NCI-H524 (cell line): Measurements from ENCODE around the gene RPL19.

ENCODE experiments used
- DNase-seq, 2 experiments: peaks; one replicate each; lab custom pipeline; 2025; lab: John Stamatoyannopoulos, UW

RPL19 gene

DNA sequence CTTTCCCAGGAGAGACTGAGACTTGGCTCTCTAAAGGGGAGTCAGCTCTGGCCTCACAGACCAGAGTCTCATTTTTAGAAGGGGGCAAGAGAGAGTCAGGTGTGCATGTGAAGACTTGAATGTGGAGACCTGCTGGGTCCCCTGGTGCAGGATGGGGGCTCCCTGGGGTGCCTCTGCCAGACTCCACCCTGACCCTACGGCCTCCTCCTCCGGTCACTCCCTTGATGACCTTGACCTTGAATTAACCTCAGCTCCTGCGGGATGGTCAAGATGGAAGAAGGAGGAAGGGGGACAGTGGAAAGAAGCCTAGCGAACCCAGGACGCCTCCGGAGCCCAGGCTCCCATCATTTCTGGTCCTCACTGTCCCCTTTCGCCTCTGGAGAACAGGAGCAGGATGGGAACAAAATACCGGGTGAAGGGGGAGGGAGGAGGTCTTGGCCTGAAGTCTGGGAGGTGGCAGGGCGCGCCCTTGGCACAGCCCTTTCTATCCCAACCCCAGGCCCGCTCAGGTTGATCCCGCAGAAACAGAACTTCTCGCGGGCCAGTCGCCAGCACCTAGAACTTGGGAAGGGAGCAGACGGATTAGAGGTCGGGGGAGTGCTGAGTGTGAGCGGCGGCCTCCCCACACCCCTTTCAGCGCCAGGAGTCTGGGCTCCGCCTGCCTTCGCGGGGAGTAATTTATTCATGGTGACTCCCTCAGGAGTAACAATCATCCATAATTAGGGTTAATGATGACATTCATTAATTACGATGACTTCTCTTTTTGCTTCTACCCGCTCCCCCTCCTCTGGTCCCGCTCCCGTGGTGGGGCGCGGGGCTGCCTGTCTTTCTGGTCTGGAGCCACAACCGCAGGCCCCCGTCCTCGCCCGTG, 24.1 kb downstream of the RPL19 start:
- DNase-seq, result no peak

DNA sequence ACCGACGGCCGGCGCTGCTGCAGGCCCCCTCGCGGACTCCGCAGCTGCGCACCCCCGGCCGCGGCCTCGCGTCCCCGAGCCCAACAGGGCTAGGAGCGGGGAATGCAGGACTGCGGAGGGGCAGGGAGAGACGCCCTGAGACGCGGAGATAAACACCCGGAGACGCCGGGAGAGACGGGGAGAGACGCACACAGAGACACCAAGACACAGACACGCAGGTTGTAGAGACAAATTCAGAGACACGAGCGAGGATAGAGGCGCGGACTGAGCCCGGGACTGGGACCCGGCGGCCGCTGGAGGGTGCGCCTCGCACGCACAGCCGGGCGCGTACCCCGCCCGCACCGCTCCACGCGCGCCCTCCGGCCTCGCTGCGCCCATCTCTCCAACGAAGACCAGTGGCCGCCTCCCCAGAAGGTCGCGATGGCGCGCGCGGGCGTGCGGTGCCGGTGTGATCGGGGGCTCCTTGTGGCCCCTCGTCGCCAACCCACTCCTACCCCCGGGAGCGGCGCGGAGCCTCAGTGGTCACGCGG, 24.8 kb downstream of the RPL19 start:
- DNase-seq, result peak in 1 of 2 experiments; percentile 21

DNA sequence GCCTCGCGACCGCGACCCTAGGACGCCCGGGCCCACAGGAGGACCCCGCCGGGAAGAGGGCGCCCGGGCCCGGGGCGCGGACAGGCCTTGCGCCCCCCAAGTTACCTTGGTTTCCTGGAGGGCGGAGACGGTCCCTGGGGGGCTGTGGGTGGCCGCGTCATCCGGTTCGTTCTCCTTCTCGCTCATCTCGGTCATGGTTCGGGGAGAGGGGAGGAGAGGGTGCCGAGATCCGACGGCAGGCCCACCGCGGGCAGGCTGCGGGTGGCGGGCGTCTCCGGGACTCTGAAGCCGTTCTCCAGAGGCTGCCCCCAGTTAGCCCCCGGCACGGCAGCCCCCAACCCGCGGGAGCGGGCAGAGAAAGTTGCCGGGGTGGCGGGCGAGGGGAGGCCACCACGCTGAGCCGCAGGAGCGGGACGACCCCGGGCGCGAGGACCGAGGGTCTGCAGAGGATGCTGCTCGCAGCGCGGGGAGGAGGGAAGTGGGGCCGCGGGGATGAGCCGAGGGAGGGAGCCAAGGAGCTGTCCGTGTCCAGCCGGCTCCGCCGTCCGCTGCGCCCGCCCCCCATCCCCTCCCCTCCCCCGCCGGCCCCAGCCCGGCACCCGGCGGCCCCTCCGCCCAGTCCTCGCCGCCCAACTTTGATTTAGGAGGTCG, 25.4 kb downstream of the RPL19 start, which contains the start of gene STAC2:
TSS of gene STAC2 (minus strand) at position 638 of the 651 bp plus-strand sequence. CDS start at position 195, 443 bp downstream.
- DNase-seq, result no peak

DNA sequence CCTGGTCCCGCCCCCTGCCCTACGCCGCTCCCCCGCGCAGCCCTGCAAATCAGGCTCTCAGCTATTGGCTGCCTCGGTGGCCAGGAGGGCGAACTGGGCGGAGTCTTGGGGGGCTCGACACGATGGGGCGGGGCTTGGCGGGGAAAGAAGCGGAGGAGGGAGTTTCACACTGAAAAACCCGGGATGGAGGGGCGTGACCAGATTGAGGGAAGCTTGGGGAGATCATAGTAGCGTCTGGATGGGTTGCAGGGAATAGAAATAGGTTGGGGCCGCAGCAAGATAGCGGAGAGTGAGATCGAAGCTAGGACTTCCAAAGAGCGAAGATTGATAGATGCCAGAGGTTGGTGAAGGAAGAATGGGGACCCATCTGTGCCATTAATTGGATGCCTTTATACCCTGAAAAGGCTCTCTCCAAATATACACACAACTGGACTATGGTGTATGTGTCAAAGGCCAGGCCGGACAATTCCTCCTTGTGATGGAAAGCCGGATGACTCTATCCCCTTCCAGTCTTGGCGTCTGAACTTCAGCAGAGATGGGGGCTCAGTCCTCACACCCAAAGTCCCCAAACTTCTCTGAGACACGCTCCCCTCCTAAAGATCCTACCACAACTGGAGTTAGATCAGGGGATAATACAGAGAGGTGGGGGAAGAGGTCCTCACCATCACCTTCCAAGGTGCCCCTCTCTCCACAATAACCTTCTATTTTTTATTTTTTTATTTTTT, 26.0 kb downstream of the RPL19 start:
- DNase-seq, result peak; percentile 84 to 89

DNA sequence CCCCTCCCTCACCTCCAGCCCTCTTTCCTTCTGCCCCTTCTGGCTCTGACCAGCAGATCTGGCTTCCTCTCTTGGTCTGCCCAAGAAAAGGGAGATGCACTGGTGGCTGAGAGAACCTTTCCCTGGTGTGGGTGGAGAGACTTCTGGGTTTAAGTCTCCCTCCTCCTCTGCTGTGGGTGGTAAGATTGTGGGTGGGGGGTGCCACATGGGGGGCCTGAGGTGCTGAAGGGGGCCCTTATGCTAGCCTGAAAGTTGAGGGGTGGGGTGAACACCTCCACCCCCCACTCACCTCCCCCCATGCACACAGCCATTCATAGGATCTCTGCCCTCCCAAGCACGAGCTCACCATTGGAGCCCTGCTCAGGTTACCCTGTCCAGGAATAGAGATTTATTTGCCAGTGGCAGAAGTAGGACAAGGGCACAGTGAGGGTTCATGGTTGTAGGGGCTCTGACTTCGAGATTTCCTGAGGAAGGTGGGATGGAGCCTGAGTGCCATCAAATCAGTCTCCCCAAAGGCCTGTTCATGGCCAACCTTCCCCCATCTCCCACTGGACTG, 27.4 kb downstream of the RPL19 start:
- no peak for DNase-seq

DNA sequence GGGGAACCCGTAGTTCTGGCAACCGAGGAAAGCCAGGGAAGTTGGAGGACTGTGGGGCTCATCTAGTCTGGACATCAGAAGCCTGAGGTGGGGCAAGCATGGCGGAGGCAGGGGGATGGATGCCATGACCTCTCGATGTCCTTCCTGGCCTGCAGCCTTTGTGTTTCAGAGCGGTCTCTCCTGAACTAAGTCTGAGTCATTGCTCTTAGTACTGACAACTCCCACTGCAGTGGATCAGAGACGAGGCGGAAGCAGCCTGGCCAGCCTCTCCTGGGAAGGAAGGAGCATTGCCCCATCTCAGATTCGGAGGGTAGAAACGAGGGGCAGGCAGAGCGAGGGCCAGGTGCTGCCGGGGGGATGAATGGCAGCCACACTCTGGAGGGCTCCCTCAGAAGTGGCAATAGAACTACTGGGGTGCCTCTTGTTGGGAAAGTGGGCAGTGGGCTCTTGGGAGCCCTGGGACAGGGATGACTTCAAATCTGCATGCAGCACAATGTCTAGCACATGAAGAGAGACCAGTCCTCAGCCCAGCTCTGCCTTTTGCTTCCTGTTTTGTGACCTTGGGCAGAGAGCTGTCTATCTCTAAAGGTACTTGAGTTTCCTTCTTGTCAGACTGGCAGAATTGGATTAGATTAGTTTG, 29.3 kb downstream of the RPL19 start:
- no peak for DNase-seq

DNA sequence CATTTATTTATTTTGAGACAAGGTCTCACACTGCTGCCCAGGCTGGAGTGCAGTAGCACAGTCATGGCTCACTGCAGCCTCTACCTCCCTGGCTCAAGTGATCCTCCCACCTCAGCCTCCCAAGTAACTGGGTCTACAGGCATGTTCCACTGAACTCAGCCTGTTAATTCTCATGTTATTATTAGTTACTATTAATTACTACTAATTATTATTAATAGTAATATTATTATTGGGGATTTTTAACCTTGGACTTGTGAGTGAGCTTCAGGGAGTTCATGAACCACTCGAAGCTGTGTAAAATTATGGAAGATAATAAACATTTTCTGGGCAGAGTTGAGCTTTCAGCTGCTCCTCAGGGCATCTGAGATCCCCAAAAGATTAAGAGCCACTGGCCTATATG, 30.3 kb downstream of the RPL19 start:
- no peak for DNase-seq

DNA sequence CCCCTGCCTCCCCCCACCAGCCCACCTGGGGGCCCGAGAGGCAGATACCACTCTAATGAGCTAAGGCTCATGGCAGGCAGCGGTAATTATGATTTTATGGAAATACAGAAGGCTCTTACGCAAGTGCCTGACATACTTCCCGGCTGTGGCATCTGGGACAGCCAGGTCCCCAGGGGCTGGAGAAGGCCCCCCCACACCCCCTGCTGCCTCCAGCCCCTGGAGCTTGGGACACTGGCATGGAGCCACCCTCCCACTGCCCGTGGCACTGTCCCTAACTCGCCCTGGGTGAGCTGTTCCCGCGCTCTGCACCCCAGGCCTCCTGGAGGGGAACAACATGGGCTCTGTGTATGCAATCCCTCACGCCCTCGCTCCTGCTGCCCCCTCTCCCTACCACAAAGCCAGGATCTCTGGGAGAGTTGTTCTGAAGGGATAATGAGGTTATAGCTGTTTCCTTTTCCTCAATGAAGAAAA, 31.0 kb downstream of the RPL19 start:
- DNase-seq, result peak; percentile 51 to 73

DNA sequence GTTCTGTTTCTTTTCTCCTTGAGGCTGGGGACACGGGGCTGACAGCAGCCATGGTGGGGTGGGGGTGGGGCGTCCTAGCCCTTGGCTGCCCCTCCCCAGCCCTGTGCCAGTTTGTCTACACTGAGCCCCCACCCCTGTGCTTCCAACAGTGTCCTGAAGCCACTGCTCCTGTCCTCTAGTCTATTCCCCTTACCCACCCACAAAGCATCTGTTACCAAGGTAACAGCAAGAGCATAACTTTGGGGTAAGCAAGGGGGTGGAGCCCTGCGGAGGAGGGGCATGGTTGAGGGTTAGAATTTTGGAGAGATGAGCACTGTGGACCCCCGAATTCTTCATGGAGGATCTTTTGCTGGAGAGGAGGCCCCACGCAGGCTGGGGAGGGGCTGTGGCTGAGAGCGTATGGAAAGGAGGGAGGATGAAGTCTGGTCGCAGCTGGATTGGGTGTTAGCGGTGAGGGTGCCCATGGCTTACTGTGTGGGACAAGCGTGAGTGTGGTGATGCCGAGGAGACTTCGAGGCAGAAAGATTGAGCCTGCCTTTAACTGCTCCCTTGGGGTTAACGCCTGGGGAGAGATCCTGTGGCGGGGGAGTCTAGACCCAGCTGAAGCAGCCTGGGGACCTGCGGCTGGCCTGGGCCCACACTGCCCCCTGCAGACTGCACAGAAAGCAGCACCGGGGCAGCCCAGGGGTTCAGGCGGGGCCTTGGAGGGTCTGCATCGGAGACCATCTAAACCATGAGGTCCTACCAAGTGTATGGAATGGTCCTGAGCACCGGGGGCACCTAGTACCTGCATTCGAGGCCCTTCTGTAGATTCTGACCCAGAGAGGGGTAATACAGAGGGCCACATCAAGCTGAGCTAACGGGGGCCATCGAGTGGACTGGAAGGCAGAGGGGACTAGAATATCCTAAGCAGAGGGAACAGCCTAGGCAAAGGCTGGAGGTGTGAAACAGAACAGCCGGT, 31.8 kb downstream of the RPL19 start:
- DNase-seq, result peak; percentile 76 to 92

DNA sequence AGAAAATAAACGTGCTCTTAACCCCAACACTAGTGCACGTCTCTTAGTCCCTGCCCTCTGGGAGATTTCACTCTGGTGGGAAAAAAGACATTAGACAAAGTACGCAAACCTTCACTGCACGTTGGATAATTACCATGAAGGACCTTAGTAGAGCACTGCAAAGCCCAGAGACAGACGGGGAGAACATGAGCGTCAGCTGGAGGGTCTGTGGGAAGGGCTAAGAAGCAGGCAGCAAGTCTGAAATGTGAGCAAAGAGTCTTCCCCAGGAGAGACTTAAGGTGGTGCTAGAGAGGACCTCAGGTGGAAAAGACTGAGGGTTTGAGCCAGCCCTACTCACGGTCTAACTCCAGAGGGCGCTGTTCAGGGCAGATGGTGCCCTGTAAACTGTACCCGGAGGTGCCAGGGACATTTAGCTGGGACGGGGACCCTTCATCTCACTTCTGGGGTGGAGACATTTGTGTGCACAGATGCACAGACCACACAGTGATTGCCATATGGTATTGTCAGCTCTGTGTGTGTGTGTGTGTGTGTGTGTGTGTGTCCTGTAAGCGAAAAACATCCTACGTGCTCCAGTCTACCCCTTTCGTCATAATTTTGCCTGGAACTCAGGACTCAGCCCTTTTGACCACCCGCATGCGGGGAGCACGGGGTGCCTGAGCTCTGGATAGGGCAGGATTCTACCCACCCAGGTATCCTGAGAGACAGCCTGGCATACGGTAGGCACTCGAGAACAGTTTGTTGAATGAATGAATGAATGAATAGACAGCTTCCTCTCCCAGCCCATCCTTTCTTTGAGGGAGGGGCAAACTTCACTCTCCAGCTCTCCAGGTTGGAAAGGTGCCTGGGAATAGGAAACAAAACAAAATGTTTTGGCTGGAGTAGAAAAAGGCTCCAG, 35.7 kb downstream of the RPL19 start:
- DNase-seq, result peak; percentile 96 to 99

DNA sequence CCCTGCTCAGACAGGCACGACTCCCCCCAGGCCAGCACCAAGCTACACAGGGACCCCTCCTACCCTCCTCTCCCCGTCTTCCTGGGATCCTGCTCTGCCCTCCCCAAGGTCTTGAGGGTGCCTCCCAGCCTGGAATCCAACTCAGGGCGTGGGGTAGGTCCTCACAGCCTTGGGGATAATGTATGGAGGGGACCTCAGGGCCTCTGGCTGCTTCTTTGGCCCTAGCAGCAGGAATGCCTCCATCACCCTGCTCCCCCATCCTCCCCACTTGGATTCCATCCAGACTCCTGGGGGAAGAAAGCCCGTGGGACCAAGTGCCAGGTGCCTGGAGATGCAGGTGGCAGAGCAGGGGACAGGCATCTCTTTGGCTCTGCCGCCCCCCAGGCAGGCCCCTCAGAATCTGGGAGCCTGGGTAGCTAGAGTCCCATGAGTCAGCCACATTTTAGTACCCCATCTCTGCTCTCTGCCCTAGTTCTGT, 36.4 kb downstream of the RPL19 start:
- DNase-seq, result peak in 1 of 2 experiments; percentile 36

DNA sequence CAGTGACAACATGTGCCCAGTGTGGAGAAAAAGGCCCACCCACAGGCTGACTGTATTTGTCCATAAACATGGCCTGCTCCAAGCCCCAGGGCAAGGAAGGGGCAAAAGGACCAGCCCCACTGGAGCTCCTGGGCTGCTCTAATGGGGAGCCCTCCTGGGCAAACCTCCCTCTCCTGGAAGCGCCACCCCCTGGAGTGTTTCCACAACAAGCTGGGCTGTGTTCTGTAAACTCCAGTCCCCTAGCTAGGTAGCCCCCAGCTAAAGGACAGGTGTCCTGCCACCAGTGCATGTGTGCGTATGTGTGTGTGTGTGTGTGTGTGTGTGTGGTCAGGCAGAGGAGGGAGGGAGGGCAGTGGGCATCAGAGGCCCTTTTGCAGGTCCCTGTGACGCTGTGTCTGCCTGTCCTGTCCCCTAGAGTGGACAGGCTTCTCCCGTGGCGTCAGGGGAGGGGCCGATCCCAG, 36.9 kb downstream of the RPL19 start:
- no peak for DNase-seq

DNA sequence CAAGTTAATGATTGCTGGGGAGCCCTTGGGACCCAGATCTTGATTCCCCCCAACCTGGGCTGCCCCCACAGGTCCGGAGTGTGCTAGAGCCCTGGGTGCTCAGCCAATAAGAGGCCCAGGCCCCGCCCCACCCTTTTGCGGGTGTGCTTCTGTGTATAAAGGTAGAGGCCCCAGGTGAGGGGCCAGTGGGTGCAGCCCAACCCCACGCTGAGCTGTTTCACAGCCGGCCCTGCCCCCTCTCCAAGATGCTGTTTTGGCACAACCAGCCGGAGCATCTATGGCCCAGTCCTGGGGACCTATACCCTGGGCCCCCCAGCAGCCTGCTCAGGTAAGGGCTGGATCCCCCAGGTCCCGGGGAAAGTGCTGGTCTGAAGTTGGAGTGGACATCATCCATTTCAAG, 37.5 kb downstream of the RPL19 start:
- no peak for DNase-seq

DNA sequence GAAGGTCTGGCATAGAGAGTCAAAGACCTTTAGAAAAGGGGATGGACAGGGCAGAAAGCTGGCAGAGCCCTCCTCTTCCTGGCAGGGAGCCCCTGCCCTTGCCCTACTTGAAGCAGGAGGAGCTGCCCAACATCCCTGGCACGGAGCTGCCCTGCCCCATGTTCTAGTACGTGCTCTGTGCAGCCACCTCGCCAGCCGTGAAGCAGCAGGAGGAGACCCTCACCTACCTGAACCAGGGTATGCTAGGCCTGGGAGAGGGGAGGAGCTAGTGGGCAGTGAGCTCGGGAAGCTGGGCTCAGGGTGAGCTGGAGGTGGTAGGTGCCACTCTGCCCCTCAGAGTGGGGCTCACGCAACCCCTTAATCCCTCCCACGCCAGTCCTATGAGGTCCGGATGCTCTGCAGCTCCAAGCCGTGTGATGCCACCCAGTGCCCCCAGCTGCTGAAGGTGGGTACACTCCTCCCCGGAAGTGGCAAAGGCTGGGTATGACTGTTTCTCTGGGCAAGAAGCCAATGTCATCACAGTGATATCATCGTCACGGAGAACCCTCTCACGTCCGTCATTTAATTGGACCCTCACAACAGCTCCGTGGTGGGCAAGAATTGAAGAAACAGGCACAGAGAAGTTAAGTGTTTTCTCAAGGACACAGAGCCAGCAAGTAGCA, 38.4 kb downstream of the RPL19 start:
- no peak for DNase-seq

DNA sequence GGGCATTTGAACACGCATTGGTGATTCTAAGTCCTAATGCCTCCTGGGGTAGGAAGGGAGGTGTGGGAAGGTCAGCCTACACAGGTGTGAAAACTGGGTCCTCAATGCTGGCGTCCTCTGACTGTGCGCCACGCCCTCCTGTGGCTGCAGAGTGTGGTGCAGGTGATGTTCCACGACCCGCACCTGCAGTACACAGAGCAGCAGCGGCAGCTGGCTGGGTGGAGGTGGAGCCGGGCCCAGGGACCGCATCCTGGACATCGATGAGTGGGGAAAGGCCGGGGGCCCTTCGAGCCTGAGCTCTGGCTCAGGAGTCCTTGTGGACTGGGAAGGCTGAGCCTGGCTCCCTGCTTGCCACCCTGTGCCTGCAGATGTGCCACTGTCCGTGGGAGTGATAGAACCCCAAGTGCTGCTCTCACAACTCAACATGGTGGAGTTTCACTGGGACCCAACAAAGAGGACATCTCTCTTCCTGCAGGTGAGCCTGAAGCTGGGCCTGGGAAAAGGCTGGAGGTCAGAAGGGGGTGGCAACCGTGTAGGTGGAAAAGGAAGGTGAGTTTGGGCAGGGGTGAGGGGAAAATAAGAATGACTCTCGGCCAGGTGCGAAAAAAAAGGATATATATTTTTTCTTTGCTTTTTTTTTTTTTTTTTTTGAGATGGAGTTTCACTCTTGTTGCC, 39.7 kb downstream of the RPL19 start:
- DNase-seq, result peak; percentile 27 to 72

DNA sequence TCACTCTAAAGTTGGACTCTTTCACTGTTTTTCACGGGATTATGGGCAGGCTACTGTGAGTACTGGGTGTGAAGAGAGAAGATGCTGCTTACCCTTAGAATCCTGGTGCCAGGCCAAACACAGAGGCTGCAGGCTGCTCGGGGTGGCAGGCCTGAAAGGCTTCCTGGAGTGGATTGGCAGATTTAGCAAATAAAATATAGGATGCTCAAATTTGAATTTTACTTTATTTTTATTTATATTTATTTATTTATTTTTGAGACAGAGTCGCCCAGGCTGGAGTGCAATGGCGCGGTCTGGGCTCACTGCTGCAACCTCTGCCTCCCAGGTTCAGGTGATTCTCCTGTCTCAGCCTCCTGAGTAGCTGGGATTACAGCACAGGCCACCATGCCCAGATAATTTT, 40.5 kb downstream of the RPL19 start:
- no peak for DNase-seq

DNA sequence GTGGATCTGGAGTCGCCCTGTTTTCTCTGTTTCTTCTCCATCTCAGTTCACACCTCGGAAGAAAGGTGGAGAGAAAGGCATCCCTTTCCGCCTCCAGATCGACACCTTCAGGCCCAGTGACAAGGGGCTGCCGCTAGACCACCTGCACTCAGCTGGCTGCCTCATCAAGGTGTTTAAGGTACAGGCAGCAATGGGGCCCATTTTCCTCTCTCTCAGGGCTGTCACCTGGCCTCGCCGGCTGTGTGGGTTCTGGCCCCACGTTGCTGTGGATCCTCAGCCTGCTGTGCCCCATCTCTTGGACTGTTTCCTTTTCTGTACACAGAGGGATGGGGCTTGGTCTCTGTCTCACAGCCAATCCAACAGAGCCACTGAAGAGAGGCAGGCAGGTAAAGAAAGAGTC, 43.1 kb downstream of the RPL19 start:
- DNase-seq, result no peak
